Inflammatory macrophage (primary cell): Measurements from ENCODE around the gene PPARGC1A.

ENCODE experiments used
- DNase-seq, 2 donors: peaks; one replicate each; pipeline ENCODE4 v3.0.0-alpha.2; 2020 to 2022

Gene PPARGC1A

GRCh38 chr4:23766344-23766743 is 123.5 kb downstream of the PPARGC1A start:
- no peak for DNase-seq

- no peak for DNase-seq
These were observed 126.3 kb downstream of the PPARGC1A start for GRCh38 chr4:23763559-23763958.

GRCh38 chr4:23762551-23762950 is 127.3 kb downstream of the PPARGC1A start:
- DNase-seq = no peak

- DNase-seq = no peak
These were observed 130.8 kb downstream of the PPARGC1A start for GRCh38 chr4:23759066-23759465.

- DNase-seq = no peak
These were observed 135.2 kb downstream of the PPARGC1A start for GRCh38 chr4:23754688-23755087.

GRCh38 chr4:23750125-23750524 is 139.7 kb downstream of the PPARGC1A start:
- no peak for DNase-seq

- no peak for DNase-seq
These were observed 142.5 kb downstream of the PPARGC1A start for GRCh38 chr4:23747281-23747735.

GRCh38 chr4:23746672-23747071 is 143.2 kb downstream of the PPARGC1A start:
- DNase-seq = no peak

- no peak for DNase-seq
These were observed 143.8 kb downstream of the PPARGC1A start for GRCh38 chr4:23746027-23746426.

GRCh38 chr4:23745377-23745776 is 144.5 kb downstream of the PPARGC1A start:
- DNase-seq = no peak
